Measurements from ENCODE around the gene ARID1A.

ARID1A gene

DNA sequence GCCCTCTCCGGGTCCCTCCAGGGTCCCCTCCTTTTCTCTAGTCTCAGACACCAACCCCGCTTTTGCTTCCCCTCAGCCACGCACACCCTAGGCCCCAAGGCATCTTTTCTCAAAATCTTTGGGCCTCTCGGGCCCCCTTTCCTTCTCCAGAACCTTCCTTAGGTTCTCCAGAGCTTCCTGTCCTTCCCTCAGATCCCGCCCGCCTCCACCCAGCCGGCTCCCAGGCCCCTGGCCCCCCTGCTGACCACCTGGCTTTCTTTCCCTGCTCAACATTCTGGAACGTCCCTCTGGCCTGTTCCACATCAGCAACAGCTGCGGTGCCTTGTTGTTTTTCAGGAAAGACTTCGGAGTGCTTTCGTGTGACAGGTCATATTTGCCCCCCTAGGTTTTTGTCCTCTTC, 131.8 kb downstream of the ARID1A start:
- no peak for TF ChIP-seq CTCF (IDR thresholded peaks at IDR 0.05)
- Histone ChIP-seq H3K4me1 (peaks cover 3% of the 10 kb centered on the region), H3K36me3 (ENCODE audit: control insufficient read depth, insufficient read depth, low read length) (no peaks in the 10 kb centered on the region), H3K27ac (no peak overlapping the region), H3K9me3 (ENCODE audit: control insufficient read depth, low read length) (no peaks in the 10 kb centered on the region), H3K79me2 (no peaks in the 10 kb centered on the region), H3K27me3 (ENCODE audit: control insufficient read depth, insufficient read depth, low read length) (no peaks in the 10 kb centered on the region), H3K9ac (no peak overlapping the region), H3K4me3 (ENCODE audit: low read depth, low read length) (peak overlapping the region; percentile 45), H2AFZ (peak overlapping the region; percentile 73), H3K4me2 (ENCODE audit: low read length) (peak overlapping the region; percentile 75)

DNA sequence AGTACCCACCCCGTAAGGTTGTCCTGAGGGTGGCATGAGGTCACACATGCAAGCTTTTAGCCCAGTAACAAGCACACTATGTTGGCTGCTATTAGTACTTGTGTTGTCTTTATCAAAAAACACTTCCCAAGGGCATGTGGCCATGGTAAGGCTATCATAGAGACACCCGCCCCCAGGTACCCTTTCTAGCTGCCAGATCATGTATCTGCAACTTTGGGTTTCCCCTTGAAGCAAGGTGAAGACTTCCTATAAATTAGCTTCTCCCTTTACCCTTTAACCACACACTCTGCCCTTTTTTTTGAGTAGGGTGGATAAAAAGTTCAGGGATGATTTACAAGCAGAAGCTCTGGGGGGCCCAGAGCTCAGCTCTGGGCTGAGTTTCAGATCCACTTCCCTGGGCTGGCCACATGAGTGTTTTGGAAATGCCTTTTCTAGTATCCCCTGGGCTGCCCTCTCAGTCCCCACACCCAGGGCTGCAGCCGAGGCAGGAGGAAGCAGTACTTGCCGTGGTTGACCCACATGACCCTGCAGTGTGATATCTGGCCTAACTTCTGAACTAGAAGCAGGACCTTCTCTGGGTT, 132.7 kb downstream of the ARID1A start:
- Histone ChIP-seq H3K36me3 (ENCODE audit: control insufficient read depth, insufficient read depth, low read length) (no peaks in the 10 kb centered on the region), H3K9me3 (ENCODE audit: control insufficient read depth, low read length) (no peaks in the 10 kb centered on the region), H3K4me1 (peaks cover 3% of the 10 kb centered on the region), H3K4me3 (ENCODE audit: low read depth, low read length) (peak overlapping the region; percentile 4), H3K4me2 (ENCODE audit: low read length) (no peak overlapping the region), H3K79me2 (no peaks in the 10 kb centered on the region), H3K27ac (no peak overlapping the region), H2AFZ (no peak overlapping the region), H3K9ac (no peak overlapping the region), H3K27me3 (ENCODE audit: control insufficient read depth, insufficient read depth, low read length) (no peaks in the 10 kb centered on the region)
- TF ChIP-seq CTCF (IDR thresholded peaks at IDR 0.05) = no peak

GRCh38 chr1:26829184-26829911, 133.5 kb downstream of the ARID1A start:
- no peaks in the 10 kb centered on the region for H3K79me2 ChIP-seq
- no peak overlapping the region for H3K4me3 ChIP-seq (ENCODE audit: low read depth, low read length)
- H3K4me1 ChIP-seq = peaks cover 3% of the 10 kb centered on the region
- no peak overlapping the region for H3K4me2 ChIP-seq (ENCODE audit: low read length)
- TF ChIP-seq CTCF (IDR thresholded peaks at IDR 0.05) = no peak
- no peak overlapping the region for H2AFZ ChIP-seq
- H3K9me3 ChIP-seq (ENCODE audit: control insufficient read depth, low read length) = no peaks in the 10 kb centered on the region
- H3K27ac ChIP-seq = no peak overlapping the region
- no peak overlapping the region for H3K9ac ChIP-seq
- H3K36me3 ChIP-seq (ENCODE audit: control insufficient read depth, insufficient read depth, low read length) = no peaks in the 10 kb centered on the region
- H3K27me3 ChIP-seq (ENCODE audit: control insufficient read depth, insufficient read depth, low read length) = no peaks in the 10 kb centered on the region

DNA sequence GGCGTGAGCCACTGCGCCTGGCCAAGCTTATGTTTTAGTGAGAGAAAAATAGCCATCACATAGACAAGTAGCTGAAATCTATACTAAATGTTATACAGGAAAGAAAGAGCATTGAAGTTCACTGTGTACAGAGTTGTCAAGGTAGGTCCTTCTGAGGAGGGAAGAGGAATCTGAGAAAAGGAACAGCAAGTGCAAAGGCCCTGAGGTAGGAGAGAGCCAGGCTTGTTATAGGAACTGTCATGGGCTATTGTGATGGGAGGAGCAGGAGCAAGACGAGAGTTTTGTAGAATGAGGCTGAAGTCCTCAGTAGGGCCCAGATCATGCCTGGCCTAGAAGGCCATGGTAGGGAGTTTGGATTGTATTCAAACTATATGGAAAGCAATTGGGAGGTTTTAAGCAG, 135.2 kb downstream of the ARID1A start:
- Histone ChIP-seq H3K79me2 (no peaks in the 10 kb centered on the region), H3K27ac (no peak overlapping the region), H3K9me3 (ENCODE audit: control insufficient read depth, low read length) (no peaks in the 10 kb centered on the region), H3K9ac (no peak overlapping the region), H3K4me1 (no peaks in the 10 kb centered on the region), H3K4me3 (ENCODE audit: low read depth, low read length) (no peak overlapping the region), H2AFZ (no peak overlapping the region), H3K4me2 (ENCODE audit: low read length) (no peak overlapping the region), H3K27me3 (ENCODE audit: control insufficient read depth, insufficient read depth, low read length) (no peaks in the 10 kb centered on the region), H3K36me3 (ENCODE audit: control insufficient read depth, insufficient read depth, low read length) (no peaks in the 10 kb centered on the region)
- TF ChIP-seq CTCF (IDR thresholded peaks at IDR 0.05) = no peak
